ENCODE measurements around the gene PSME3IP1.

Gene PSME3IP1

DNA sequence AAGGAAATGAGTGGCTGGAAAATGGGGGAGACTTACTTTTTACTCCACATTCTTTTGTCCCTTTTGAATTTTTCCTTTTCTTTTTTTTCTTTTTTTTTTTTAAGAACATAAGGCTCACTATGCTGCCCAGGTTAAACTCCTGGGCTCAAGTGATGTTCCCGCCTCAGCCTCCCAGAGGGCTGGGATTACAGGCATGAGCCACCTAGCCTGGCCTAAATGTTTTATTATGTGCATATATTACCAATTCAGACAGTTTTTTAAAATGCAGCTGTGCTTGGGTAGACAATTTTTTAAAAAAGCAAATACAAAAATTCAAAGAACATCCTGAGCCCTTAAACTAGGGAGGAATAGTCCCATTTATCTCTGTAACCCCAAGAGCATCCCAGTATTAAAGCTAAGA is 28.3 kb downstream of the PSME3IP1 start:
- TF ChIP-seq, protein P1, sequence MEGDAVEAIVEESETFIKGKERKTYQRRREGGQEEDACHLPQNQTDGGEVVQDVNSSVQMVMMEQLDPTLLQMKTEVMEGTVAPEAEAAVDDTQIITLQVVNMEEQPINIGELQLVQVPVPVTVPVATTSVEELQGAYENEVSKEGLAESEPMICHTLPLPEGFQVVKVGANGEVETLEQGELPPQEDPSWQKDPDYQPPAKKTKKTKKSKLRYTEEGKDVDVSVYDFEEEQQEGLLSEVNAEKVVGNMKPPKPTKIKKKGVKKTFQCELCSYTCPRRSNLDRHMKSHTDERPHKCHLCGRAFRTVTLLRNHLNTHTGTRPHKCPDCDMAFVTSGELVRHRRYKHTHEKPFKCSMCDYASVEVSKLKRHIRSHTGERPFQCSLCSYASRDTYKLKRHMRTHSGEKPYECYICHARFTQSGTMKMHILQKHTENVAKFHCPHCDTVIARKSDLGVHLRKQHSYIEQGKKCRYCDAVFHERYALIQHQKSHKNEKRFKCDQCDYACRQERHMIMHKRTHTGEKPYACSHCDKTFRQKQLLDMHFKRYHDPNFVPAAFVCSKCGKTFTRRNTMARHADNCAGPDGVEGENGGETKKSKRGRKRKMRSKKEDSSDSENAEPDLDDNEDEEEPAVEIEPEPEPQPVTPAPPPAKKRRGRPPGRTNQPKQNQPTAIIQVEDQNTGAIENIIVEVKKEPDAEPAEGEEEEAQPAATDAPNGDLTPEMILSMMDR (IDR thresholded peaks at IDR 0.05; ENCODE audit: low read depth, low read length, missing control alignments), result no peak

DNA sequence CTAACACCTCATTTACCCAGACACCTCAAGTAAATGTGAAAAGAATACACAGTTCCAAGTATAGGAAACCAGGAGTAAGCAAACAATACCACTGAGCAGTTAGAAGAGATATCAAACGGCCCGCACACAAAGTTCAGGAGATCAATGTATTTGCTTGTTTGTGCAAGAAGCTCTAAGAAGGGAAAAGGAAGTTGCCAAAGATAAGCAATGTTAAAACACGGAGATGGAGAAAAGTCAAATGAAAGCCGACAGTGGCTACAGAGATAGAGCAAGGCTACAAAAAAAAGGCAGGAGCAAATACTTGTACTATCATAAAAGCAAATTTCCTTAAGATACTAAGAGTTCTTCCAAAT is 29.5 kb downstream of the PSME3IP1 start:
- DNase-seq (ENCODE audit: low read depth), result no peak
- no peak overlapping the region for H3K4me3 ChIP-seq (ENCODE audit: low read depth, low read length)
- TF ChIP-seq, protein P1 (IDR thresholded peaks at IDR 0.05; ENCODE audit: low read depth, low read length, missing control alignments), result no peak

More for the DNA sequence above, 28.3 kb downstream of the PSME3IP1 start:
- no peak for DNase-seq (ENCODE audit: low read depth)
- no peak overlapping the region for H3K4me3 ChIP-seq (ENCODE audit: low read depth, low read length)

DNA sequence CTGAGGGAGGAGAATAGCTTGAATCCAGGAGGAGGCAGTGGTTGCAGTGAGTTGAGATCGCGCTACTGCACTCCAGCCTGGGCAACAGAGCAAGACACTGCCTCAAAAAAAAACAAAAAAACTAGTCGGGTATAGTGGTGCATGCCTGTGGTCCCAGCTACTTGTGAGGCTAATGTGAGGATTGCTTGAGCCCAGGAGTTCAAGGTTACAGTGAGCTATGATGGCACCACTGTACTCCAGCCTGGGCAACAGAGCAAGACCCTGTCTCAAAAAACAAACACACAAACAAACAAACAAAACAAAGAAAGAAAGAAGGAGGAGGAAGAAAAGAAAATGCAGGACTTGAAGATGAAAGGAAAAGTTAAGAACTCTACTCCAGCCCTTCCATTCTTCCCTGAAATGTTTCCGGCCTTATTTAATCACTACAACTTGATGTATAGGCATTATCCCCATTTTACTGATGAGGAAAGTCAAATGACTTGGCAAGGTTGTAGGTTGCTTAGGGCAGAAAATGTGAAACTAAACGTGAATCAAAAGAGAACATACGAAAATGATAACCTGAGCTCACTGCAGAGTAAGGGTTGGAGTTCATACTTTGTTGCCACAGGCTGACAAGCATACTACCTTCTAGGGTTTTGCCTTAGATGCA is 30.0 kb downstream of the PSME3IP1 start:
- H3K4me3 ChIP-seq (ENCODE audit: low read depth, low read length), result no peak overlapping the region
- no peak for DNase-seq (ENCODE audit: low read depth)
- TF ChIP-seq, protein P1 (IDR thresholded peaks at IDR 0.05; ENCODE audit: low read depth, low read length, missing control alignments), result no peak

DNA sequence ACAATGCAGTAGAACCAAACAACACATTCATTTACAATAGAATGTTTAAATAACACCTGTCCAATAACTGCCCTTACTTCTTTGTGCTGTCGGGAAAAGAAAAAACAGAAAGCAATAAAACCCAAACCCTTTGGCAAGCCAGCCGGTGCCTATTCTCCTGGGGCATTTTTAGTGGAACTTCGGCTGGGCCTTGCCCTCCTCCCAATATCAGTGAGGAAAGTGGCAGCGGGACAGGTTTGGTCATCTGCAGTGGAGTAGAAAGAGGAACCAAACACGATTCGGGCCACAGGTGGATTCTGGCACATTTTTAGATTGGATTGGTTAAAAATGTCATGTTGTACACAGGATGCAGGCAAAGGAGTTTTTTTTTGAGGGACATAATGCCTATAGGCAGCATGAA is 32.0 kb downstream of the PSME3IP1 start:
- DNase-seq (ENCODE audit: low read depth), result no peak
- TF ChIP-seq, protein P1 (IDR thresholded peaks at IDR 0.05; ENCODE audit: low read depth, low read length, missing control alignments), result no peak
- H3K4me3 ChIP-seq (ENCODE audit: low read depth, low read length), result no peak overlapping the region

DNA sequence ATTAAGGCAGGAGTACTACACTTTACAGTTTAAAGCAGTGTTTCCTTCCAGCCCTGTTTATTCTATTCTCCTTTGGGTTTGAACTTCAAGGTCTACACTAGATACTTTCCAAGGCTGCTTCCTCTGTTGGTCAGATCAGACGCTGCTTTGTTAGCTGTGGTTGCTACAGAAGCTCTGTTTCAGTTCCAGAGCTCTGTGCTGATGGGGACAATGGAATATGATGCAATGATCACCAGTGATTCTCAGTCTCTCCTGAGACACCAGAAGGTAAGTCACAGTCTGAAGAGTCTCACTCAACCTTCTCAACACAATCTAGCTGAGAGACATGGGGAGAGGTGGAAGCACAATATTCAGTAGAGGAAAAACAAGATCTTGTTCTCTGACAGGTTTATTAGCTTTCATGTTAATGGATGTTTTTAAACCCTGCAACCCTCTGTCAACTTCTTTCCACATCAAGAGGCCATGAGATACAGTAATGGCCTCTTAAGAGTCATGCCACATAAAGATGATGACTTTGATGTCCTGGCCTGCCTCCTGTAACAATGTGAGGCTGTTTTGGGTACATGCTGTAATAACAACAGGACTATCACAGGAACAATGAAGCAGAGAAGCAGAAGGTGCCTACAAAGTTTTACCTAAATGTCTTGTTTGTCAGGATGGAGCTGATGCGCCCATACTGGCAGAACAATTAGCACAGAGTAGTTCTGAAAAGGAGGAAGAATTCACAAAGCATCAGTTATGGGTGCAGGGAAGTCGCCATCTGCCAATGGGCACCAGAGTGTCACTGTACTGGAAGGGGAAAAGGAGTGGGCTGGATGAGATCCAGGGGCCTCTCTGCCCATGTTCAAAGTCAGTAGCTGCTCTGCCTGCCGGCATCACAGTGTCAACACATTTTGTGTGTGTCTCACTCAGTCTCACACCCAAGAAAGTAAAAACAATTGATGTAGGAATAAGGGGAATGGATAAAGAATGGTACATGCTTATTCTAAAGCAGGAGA is 33.4 kb downstream of the PSME3IP1 start:
- DNase-seq (ENCODE audit: low read depth), result no peak
- TF ChIP-seq, protein P1 (IDR thresholded peaks at IDR 0.05; ENCODE audit: low read depth, low read length, missing control alignments), result no peak
- no peak overlapping the region for H3K4me3 ChIP-seq (ENCODE audit: low read depth, low read length)

DNA sequence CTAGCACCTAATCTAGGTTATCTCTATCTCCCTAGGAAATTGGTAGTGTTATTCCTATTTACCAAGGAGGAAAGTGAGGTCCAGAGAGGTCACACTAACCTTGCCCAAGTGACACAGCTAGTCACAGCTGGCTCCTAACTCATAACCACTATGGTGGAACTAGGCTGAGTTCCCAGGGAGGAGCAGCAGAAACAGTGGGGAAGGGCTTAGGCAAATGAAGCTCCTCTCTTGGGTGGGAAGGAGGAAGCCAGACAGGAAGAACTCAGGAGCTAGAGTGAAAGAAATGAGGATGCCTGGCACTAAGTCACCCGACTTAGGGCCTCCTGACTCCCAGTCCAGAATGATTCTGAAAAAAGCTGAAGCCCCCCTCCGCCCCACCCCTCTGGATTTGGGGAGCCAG is 34.5 kb downstream of the PSME3IP1 start:
- TF ChIP-seq, protein P1 (IDR thresholded peaks at IDR 0.05; ENCODE audit: low read depth, low read length, missing control alignments), result no peak
- DNase-seq (ENCODE audit: low read depth), result no peak
- no peak overlapping the region for H3K4me3 ChIP-seq (ENCODE audit: low read depth, low read length)
